NB4 (cell line): ENCODE results near the gene OR10H3.
A peak's percentile ranks its signal among the peaks of the same experiment; 100 is the strongest.

Experiments
- DNase-seq: peaks from one replicate; pipeline ENCODE4 v3.0.0; 2010; ENCODE audit warnings: low read depth
- H3K4me3 ChIP-seq: one replicate; pipeline ENCODE4 v1.5.1; 2011; ENCODE audit warnings: mild to moderate bottlenecking, low read depth, low read length, moderate library complexity
- CTCF ChIP-seq: IDR thresholded peaks from one replicate; pipeline ENCODE4 v1.5.1; 2012; ENCODE audit warnings: low read depth, low read length
- MAX ChIP-seq: IDR thresholded peaks from 2 replicates; pipeline ENCODE4 v1.6.1; 2011; ENCODE audit warnings: low read depth, low read length
- MYC ChIP-seq: IDR thresholded peaks from 2 replicates; pipeline ENCODE4 v1.6.1; 2011; ENCODE audit warnings: low read depth, low read length
- POLR2A ChIP-seq: IDR thresholded peaks from 2 replicates; pipeline ENCODE4 v1.6.1; 2011; ENCODE audit warnings: mild to moderate bottlenecking; ENCODE audit not compliant: insufficient read length; ENCODE audit errors: extremely low read depth

The OR10H3 gene

GRCh38 chr19:15717809-15718208 is 20.0 kb upstream of the OR10H3 start:
- TF ChIP-seq POLR2A: no peak
- no peak for TF ChIP-seq MYC
- no peak for TF ChIP-seq MAX
- no peak for TF ChIP-seq CTCF
- peak; percentile 17 for DNase-seq
- no peak overlapping the region for H3K4me3 ChIP-seq

- TF ChIP-seq MAX: no peak
- TF ChIP-seq POLR2A: no peak
- no peak for TF ChIP-seq CTCF
- TF ChIP-seq MYC: no peak
- DNase-seq: no peak
- no peak overlapping the region for H3K4me3 ChIP-seq
Measured at GRCh38 chr19:15721268-15721667, 16.5 kb upstream of the OR10H3 start.

DNA sequence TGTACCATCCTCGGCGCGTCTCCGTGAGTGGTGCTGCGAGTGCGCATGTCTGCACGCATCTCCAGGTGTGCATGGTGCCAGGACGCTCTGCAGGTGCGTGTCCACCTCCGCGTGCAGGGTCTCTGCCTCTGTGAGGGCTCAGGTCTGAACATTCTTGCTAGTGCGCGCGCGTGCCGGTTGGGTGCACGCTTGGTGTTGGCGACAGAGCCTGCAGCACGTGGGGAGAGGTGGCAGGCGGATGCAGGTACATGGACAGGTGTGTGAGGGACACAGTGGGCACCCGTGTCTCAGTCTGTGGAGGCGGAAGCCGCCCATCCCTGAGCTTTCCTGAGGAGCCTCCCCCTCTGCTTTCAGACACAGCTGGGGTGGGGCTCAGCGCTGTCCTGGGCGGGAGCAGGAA is 14.8 kb upstream of the OR10H3 start:
- TF ChIP-seq MYC (no peak), POLR2A (no peak), MAX (no peak), CTCF (no peak)
- H3K4me3 ChIP-seq: no peak overlapping the region
- DNase-seq: no peak

DNA sequence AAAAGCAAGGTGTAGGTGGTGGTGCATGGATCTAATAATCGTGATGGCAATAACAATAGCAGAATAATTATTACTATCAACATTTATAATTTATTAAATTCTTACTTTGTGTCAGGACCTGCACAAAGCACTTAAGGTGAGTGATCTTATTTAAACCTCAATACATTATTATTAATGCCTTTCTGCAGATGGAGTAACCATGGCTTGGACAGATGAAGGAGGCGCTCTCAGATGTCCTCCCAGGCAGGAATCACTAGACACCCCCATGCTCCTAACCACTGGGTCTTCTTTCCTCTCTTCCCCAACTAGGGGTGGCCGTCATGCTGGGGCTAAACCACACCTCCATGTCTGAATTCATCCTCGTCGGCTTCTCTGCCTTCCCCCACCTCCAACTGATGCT is 10.1 kb upstream of the OR10H3 start, which contains the start of gene OR10H2:
Gene OR10H2 (plus strand): TSS at position 301 of the 400 bp plus-strand sequence. CDS start 20 bp downstream, at position 321.
- no peak for DNase-seq
- TF ChIP-seq POLR2A (no peak), MAX (no peak), CTCF (no peak), MYC (no peak)
- H3K4me3 ChIP-seq: no peak within 1 kb of the TSS

- no peak for DNase-seq
- no peak overlapping the region for H3K4me3 ChIP-seq
- TF ChIP-seq POLR2A (no peak), MYC (no peak), CTCF (no peak), MAX (no peak)
Measured at GRCh38 chr19:15730538-15730937, 7.2 kb upstream of the OR10H3 start.

GRCh38 chr19:15732388-15732787 is 5.4 kb upstream of the OR10H3 start:
- DNase-seq: no peak
- H3K4me3 ChIP-seq: no peak overlapping the region
- TF ChIP-seq CTCF (no peak), POLR2A (no peak), MAX (no peak), MYC (no peak)
